ENCODE results near the gene OGDH. TPM values are rescaled to one million over a fixed set of nuclear protein-coding genes. Genes with fewer than 3 reads are reported as not detected.

OGDH gene
- total and polyA plus RNA-seq, 2 of the 13 experiments (the other 11 are each of a cell fraction or from before 2014, with no cell fraction given), result 17.4 to 25.4 TPM

DNA sequence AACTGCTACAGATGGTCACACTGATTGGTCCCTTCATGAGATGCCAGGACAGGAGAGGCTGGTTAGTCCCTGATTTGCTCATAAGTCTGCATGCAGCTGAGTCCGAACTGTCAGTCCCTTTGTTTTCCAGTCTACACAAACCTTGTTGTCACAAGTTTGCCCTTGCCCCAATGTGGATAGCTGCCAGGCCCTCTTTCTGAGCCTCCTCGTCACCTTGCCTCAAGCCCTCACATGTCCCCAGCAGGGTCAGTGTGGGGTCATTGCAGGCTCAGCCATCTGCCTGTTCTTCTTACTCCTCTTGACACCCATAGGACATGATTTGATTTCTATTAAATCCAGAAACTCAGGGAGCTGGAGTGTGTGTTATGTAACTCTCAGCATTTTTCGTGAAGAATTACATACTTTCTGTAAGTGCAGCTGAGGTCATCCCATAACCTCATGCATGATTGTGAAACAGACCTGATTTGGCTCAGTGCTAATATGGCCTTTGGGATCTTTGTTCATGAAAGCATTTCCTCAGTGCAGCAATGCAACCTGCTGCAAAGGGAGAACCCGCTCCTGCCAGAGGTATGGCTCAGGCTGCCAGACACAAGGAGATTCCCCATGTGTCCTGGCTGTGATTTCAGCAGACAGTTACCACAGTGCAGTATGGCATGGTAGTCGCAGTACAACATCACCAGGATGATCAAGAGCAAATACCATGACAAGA, 72.2 kb downstream of the OGDH start (continued):
- 0 out of 2 replicates have a peak, but pooled peaks have one; percentile 15 for TF ChIP-seq ARID4A (CRISPR knock-in tag; IDR thresholded peaks at IDR 0.05; ENCODE audit: borderline replicate concordance)
- TF ChIP-seq MYC (CRISPR knock-in tag; IDR thresholded peaks at IDR 0.05; ENCODE audit: borderline replicate concordance), result no peak; the same call in 1 of the 2 replicates
- peak; percentile 55; the same call in 1 of the 2 replicates for TF ChIP-seq NFKBIZ (CRISPR knock-in tag; IDR thresholded peaks at IDR 0.05)
- TF ChIP-seq CREB3 (CRISPR knock-in tag; IDR thresholded peaks at IDR 0.05), result no peak

DNA sequence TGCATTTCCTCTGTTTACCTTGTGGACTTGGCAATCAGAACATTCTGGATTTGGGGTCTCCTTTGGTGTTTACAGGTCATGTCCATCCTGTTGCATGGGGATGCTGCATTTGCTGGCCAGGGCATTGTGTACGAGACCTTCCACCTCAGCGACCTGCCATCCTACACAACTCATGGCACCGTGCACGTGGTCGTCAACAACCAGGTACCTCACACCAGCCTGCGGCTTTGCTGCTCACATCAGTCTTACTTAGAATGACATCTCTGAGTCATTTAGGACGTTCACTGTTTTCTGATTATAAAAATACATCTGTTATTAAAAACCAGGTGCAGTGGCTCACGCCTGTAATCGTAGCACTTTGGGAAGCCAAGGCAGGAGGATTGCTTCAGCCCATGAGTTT, 75.2 kb downstream of the OGDH start:
- 95% methylated on average over 9 of the region's 9 CpGs for WGBS (ENCODE audit: low lambda C conversion rate)
- Histone ChIP-seq H3K4me3 (replicated peaks in 1 of 3; ENCODE audit: insufficient read depth in 1 of 3, low read depth in 2 of 3, low read length in 3 of 3) (no peak overlapping the region), H3K4me1 (ENCODE audit: insufficient read depth, low read length) (peaks cover 27% of the 10 kb centered on the region), H3K9ac (ENCODE audit: insufficient read depth, low read depth, low read length) (no peak overlapping the region), H3K27ac (ENCODE audit: extremely low read length, insufficient read depth, low read length) (no peak overlapping the region), H3K27me3 (ENCODE audit: control insufficient read depth in 1 of 2, insufficient read depth in 2 of 2, low read length in 2 of 2) (no peaks in the 10 kb centered on the region), H4K20me1 (ENCODE audit: insufficient read depth, low read length) (no peaks in the 10 kb centered on the region), H3K36me3 (replicated peaks in 1 of 2; ENCODE audit: control insufficient read depth in 1 of 2, insufficient read depth in 2 of 2, low read length in 2 of 2) (peaks cover 0 to 4% of the 10 kb centered on the region in 2 experiments; a peak in 2 of 5 replicates), H3K79me2 (ENCODE audit: insufficient read depth, low read length) (no peaks in the 10 kb centered on the region), H2AFZ (ENCODE audit: low read length) (no peak overlapping the region), H3K4me2 (ENCODE audit: low read depth, low read length) (no peak overlapping the region), H3K9me3 (ENCODE audit: low read length) (no peaks in the 10 kb centered on the region)
- POLR2A ChIA-PET, result no interaction called here
- CTCF ChIA-PET (ENCODE audit: low intra/inter-chr PET ratio, low total read pairs), result no interaction called here
- no peak for FAIRE-seq
- no TSS peak for BruUV-seq (replicated peaks)
- DNase-seq (ENCODE audit: low spot score), result no peak
- intact Hi-C loops (cut with micrococcal nuclease; ENCODE audit: unreplicated experiment), result no loop called here
- ATAC-seq, result no peak
- in situ Hi-C loops (cut with HindIII; ENCODE audit: extremely low pct_ligation_motif_present, low pct_unique_long_range_greater_than_20kb), result no loop called here
- TF ChIP-seq ZC3H4 (CRISPR knock-in tag; IDR thresholded peaks at IDR 0.05; ENCODE audit: borderline replicate concordance) (no peak), ZNF615 (CRISPR knock-in tag; IDR thresholded peaks at IDR 0.05; ENCODE audit: borderline replicate concordance) (no peak), ZNF24 (IDR thresholded peaks at IDR 0.05) (no peak), CHD2 (IDR thresholded peaks at IDR 0.05; ENCODE audit: low read depth, low read length) (no peak), GABPA (IDR thresholded peaks at IDR 0.05; ENCODE audit: low read depth, low read length) (no peak), GABPA (CRISPR knock-in tag; IDR thresholded peaks at IDR 0.05; ENCODE audit: low read depth) (no peak), HINFP (CRISPR knock-in tag; IDR thresholded peaks at IDR 0.05; ENCODE audit: low read depth) (no peak), WIZ (CRISPR knock-in tag; IDR thresholded peaks at IDR 0.05) (no peak), ZBTB25 (CRISPR knock-in tag; IDR thresholded peaks at IDR 0.05) (no peak), DPF2 (CRISPR knock-in tag; IDR thresholded peaks at IDR 0.05; ENCODE audit: borderline replicate concordance, low read depth) (no peak), IKZF4 (CRISPR knock-in tag; IDR thresholded peaks at IDR 0.05; ENCODE audit: borderline replicate concordance, low read depth, not compliant biosample characterization) (no peak), SP4 (CRISPR knock-in tag; IDR thresholded peaks at IDR 0.05) (no peak)
